GM23248 (cell line): ENCODE measurements around the gene POMT2.

Source experiments
- EZH2 ChIP-seq: fragments of 200-600 bp; sonication (generic); IDR thresholded peaks from 2 replicates; pipeline ENCODE4 v1.6.1; 2018; ENCODE audit warnings: antibody characterized with exemption, mild to moderate bottlenecking; ENCODE audit not compliant: insufficient read depth, poor library complexity, severe bottlenecking
- EZH2phosphoT487 ChIP-seq: fragments of 200-600 bp; sonication (generic); IDR thresholded peaks from 2 replicates; pipeline ENCODE4 v1.6.1; 2018; ENCODE audit warnings: antibody characterized with exemption, moderate library complexity, mild to moderate bottlenecking, low read depth; ENCODE audit not compliant: insufficient read depth

- TF ChIP-seq EZH2: no peak
- TF ChIP-seq EZH2phosphoT487: no peak
Observed at GRCh38 chr14:77314539-77315457, 5.9 kb downstream of the POMT2 start.
